Measurements from ENCODE around the gene SP7. TPM values are rescaled to one million over a fixed set of nuclear protein-coding genes. Genes with fewer than 3 reads are reported as not detected.

SP7 gene
- total and polyA plus RNA-seq, 9 of the 15 experiments (the other 6 are each of a cell fraction or from before 2014, with no cell fraction given) = 0.04 TPM; not detected in 8

GRCh38 chr12:53380794-53381730, 44.9 kb upstream of the SP7 start (continued):
- TF ChIP-seq LEF1 (IDR thresholded peaks at IDR 0.05) (peak; percentile 18; the same call in 1 of the 2 replicates), EWSR1 (IDR thresholded peaks at IDR 0.05; ENCODE audit: borderline replicate concordance, low read depth, partially characterized antibody) (no peak), FOXA1 (IDR thresholded peaks at IDR 0.05; ENCODE audit: borderline replicate concordance) (no peak), SPI1 (IDR thresholded peaks at IDR 0.05; ENCODE audit: borderline replicate concordance, low read depth, low read length) (no peak), CBFB (CRISPR knock-in tag; IDR thresholded peaks at IDR 0.05) (no peak), ZFX (CRISPR knock-in tag; IDR thresholded peaks at IDR 0.05) (no peak), CREB1 (IDR thresholded peaks at IDR 0.05) (no peak), CREB1 (CRISPR knock-in tag; IDR thresholded peaks at IDR 0.05) (no peak), ZNF324 (CRISPR knock-in tag; IDR thresholded peaks at IDR 0.05) (no peak), MECOM (CRISPR knock-in tag; IDR thresholded peaks at IDR 0.05) (no peak), NR2C2 (CRISPR knock-in tag; IDR thresholded peaks at IDR 0.05) (no peak), NR2C2 (tag; IDR thresholded peaks at IDR 0.05) (no peak), PHF20 (IDR thresholded peaks at IDR 0.05; ENCODE audit: partially characterized antibody) (no peak), SIN3A (IDR thresholded peaks at IDR 0.05; ENCODE audit: borderline replicate concordance in 2 of 2, control insufficient read depth in 1 of 2, low read depth in 2 of 2, low read length in 2 of 2) (no peak), PTRF (tag; IDR thresholded peaks at IDR 0.05) (no peak)
- TF ChIP-seq, protein P1, sequence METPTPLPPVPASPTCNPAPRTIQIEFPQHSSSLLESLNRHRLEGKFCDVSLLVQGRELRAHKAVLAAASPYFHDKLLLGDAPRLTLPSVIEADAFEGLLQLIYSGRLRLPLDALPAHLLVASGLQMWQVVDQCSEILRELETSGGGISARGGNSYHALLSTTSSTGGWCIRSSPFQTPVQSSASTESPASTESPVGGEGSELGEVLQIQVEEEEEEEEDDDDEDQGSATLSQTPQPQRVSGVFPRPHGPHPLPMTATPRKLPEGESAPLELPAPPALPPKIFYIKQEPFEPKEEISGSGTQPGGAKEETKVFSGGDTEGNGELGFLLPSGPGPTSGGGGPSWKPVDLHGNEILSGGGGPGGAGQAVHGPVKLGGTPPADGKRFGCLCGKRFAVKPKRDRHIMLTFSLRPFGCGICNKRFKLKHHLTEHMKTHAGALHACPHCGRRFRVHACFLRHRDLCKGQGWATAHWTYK (CRISPR knock-in tag; IDR thresholded peaks at IDR 0.05) = no peak
- TF ChIP-seq, protein P2, sequence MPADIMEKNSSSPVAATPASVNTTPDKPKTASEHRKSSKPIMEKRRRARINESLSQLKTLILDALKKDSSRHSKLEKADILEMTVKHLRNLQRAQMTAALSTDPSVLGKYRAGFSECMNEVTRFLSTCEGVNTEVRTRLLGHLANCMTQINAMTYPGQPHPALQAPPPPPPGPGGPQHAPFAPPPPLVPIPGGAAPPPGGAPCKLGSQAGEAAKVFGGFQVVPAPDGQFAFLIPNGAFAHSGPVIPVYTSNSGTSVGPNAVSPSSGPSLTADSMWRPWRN (IDR thresholded peaks at IDR 0.05; ENCODE audit: low read depth) = no peak
- TF ChIP-seq, protein P3, sequence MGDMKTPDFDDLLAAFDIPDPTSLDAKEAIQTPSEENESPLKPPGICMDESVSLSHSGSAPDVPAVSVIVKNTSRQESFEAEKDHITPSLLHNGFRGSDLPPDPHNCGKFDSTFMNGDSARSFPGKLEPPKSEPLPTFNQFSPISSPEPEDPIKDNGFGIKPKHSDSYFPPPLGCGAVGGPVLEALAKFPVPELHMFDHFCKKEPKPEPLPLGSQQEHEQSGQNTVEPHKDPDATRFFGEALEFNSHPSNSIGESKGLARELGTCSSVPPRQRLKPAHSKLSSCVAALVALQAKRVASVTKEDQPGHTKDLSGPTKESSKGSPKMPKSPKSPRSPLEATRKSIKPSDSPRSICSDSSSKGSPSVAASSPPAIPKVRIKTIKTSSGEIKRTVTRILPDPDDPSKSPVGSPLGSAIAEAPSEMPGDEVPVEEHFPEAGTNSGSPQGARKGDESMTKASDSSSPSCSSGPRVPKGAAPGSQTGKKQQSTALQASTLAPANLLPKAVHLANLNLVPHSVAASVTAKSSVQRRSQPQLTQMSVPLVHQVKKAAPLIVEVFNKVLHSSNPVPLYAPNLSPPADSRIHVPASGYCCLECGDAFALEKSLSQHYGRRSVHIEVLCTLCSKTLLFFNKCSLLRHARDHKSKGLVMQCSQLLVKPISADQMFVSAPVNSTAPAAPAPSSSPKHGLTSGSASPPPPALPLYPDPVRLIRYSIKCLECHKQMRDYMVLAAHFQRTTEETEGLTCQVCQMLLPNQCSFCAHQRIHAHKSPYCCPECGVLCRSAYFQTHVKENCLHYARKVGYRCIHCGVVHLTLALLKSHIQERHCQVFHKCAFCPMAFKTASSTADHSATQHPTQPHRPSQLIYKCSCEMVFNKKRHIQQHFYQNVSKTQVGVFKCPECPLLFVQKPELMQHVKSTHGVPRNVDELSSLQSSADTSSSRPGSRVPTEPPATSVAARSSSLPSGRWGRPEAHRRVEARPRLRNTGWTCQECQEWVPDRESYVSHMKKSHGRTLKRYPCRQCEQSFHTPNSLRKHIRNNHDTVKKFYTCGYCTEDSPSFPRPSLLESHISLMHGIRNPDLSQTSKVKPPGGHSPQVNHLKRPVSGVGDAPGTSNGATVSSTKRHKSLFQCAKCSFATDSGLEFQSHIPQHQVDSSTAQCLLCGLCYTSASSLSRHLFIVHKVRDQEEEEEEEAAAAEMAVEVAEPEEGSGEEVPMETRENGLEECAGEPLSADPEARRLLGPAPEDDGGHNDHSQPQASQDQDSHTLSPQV (IDR thresholded peaks at IDR 0.05) = no peak
- TF ChIP-seq, protein P4, sequence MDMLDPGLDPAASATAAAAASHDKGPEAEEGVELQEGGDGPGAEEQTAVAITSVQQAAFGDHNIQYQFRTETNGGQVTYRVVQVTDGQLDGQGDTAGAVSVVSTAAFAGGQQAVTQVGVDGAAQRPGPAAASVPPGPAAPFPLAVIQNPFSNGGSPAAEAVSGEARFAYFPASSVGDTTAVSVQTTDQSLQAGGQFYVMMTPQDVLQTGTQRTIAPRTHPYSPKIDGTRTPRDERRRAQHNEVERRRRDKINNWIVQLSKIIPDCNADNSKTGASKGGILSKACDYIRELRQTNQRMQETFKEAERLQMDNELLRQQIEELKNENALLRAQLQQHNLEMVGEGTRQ (CRISPR knock-in tag; IDR thresholded peaks at IDR 0.05) = no peak

All from K562 (cell line).